22Rv1 (cell line): ENCODE measurements around the gene CXCL5.

Experiments
- ZFX ChIP-seq: fragments of 450-650 bp; IDR thresholded peaks from 2 replicates; pipeline ENCODE4 v1.6.1; 2017; ENCODE audit warnings: antibody characterized with exemption, borderline replicate concordance
- TF ChIP-seq, protein P1 (sequence below): fragments of 450-650 bp; IDR thresholded peaks from 2 replicates; pipeline ENCODE4 v1.5.1; 2017; ENCODE audit warnings: mild to moderate bottlenecking

- TF ChIP-seq, protein P1, sequence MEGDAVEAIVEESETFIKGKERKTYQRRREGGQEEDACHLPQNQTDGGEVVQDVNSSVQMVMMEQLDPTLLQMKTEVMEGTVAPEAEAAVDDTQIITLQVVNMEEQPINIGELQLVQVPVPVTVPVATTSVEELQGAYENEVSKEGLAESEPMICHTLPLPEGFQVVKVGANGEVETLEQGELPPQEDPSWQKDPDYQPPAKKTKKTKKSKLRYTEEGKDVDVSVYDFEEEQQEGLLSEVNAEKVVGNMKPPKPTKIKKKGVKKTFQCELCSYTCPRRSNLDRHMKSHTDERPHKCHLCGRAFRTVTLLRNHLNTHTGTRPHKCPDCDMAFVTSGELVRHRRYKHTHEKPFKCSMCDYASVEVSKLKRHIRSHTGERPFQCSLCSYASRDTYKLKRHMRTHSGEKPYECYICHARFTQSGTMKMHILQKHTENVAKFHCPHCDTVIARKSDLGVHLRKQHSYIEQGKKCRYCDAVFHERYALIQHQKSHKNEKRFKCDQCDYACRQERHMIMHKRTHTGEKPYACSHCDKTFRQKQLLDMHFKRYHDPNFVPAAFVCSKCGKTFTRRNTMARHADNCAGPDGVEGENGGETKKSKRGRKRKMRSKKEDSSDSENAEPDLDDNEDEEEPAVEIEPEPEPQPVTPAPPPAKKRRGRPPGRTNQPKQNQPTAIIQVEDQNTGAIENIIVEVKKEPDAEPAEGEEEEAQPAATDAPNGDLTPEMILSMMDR, result no peak
- no peak for TF ChIP-seq ZFX
Observed at GRCh38 chr4:74045772-74046171, 47.3 kb upstream of the CXCL5 start.
